Posterior cingulate gyrus (tissue), 11 donors: ENCODE data around the gene PEAK3.

Source experiments
- DNase-seq, 10 donors: peaks; one replicate each; pipeline versions ENCODE4 v3.0.0 to v3.0.0-alpha.2; 2020 to 2021; ENCODE audit warnings: mixed read lengths in 3 of 10
- intact Hi-C: fragments of 100-400 bp; cut with DNase I; formaldehyde crosslinking; loops from one replicate; pipeline ENCODE4 v1.15.1; 2023

Gene PEAK3, protein sequence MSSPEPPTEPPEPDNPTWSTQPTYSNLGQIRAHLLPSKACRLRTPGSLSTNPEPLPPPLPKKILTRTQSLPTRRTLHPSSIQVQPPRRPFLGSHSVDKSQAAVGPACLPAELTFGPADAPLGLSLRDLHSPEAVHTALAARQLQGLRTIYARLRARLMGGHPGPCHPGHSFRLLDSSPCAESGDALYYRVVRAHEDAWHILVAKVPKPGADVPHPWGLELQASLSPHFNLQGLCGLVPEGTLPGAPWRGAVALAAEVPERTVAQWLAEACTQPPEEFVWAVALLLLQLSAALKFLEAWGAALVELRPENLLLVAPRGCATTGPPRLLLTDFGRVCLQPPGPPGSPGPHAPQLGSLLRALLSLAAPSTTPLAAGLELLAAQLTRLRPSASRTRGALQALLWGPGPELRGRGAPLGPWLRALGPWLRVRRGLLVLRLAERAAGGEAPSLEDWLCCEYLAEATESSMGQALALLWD

DNA sequence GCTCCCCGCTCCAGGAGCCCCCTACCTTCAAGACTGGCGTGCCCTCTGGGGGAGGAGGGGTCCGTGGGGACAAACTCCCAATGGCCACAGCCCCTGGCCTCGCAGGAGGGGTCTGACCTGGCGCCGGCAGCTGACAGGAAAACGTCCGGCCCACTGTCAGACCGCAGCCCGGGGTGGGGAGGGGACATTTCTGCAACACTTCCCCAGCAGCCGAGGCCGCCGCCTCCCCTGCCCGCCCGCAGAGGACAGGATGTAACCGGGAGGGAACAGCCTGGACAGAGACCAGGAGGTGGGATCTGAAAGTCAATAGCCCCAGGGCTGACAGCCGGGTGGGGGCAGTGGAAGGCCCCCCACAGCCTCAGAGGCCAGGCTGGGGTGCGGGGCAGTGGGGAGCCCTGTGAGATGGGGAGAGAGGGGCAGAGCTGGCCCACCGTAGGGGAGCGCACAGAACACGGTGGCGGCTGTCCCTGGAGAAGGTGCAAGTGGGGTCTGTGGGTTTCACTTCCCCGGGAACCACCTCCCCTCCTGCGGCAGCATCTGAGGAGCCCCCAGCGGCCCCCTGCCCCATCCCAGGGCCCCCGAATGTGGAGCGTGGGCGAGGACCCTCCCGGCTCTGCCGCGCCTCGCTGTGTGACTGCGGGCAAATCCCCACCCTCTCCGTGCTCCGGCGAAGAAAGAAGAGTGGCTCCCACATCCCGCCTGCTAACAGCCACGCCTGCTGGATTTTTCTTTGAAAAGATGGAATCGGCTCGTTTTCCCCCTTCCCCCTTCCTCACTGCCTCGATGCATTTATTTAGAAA, at the start of gene PEAK3:
TSS of gene PEAK3 (minus strand) at position 114 of the 800 bp plus-strand sequence. CDS start 1,244 bp downstream, outside the sequence.
- peak in 4 of 10 donors; percentile 45 to 93 (median 70) for DNase-seq
- intact Hi-C loops = no loop called here

DNA sequence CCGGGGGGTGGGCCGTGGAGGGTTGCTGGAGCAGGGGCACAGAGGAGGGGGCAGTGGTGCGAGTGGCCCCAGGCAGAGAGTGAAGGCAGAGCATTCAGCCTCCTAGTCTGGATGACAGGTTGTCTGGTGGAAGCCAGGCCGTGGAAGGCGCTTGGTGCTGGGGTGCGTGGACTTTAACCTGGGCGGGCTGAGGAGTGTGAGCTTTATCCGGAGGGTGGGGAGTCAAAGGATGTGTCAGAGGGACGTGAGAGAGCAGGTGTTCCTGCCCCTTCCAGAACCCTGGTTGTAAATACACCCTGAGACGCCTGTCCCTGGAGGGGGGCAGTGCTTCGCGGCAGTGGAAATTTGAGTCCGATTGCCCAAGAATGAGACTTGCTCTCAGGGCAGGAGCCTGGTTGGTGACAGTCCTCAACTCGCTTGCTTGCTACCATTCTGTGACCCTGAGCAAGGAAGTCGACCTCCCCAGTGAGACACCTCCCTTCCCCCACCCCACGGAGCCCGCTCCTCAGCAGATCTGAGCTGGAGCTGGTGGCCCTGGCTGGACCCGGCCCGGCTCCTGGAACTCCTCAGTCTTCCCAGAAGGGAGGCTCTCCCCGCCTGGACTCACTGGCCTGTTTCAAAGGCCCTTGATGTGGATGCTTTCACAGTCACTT, 48.8 kb upstream of the PEAK3 start:
- DNase-seq = no peak
- intact Hi-C loops = loop anchor here (5.0 kb wide), 1 partner anchor 62 kb away; no protein-coding TSS in a partner anchor

DNA sequence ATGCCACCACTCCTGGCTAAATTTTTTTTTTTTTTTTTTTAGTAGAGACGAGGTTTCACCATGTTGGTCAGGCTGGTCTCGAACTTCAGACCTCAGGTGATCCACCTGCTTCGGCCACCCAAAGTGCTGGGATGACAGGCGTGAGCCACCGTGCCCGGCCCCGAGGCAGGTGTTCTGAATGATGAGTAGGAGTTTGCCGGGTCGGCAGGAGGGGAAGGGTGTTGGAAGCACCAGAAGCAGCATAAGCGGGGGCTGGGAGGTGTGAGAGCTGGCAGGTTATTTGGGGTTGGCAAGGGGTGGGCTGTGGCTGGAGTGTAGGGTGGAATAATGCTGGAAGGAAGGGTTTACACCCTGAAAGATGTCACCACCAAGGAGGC, 48.3 kb upstream of the PEAK3 start:
- DNase-seq = no peak
- intact Hi-C loops = loop anchor here (5.0 kb wide), 1 partner anchor 62 kb away; no protein-coding TSS in a partner anchor

DNA sequence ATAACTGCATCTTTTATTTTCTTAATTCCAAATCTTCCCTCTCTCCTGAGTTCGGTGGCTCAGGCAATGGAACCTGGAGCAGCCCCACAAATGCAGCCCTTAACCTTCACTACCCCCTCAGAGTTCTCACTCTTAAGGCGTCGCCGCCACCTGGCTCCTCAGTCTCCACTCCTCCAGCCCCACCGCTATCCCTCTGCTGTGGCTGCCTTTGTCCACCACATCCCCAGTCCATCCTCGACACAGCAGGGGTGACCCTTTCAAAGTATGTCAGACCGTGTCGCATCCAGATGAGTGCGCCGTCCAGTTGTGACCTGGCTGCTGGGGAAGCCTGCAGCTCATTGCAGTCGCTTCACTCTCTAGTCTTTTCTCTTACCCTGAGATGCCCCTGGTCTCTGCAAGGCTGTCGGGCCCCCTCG, 47.5 kb upstream of the PEAK3 start:
- intact Hi-C loops = no loop called here

DNA sequence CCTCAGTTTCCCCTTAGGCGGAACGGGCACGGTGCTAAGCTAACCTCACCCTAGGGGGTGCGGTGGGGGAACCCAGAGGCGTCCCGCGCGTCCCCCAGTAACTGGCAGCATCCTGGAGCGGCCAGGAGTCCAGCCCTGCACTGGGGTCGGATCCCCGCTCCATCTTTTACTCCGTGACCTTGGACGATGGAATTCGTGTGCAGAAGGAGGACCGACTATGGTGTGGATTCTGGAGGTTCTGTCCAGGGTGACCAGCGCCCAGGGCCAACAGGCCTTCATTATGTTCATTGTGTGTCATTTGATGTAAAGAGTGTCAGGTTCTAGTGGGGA, 47.1 kb upstream of the PEAK3 start:
- no peak for DNase-seq
- intact Hi-C loops = no loop called here

More for the DNA sequence above, 47.5 kb upstream of the PEAK3 start:
- no peak for DNase-seq

DNA sequence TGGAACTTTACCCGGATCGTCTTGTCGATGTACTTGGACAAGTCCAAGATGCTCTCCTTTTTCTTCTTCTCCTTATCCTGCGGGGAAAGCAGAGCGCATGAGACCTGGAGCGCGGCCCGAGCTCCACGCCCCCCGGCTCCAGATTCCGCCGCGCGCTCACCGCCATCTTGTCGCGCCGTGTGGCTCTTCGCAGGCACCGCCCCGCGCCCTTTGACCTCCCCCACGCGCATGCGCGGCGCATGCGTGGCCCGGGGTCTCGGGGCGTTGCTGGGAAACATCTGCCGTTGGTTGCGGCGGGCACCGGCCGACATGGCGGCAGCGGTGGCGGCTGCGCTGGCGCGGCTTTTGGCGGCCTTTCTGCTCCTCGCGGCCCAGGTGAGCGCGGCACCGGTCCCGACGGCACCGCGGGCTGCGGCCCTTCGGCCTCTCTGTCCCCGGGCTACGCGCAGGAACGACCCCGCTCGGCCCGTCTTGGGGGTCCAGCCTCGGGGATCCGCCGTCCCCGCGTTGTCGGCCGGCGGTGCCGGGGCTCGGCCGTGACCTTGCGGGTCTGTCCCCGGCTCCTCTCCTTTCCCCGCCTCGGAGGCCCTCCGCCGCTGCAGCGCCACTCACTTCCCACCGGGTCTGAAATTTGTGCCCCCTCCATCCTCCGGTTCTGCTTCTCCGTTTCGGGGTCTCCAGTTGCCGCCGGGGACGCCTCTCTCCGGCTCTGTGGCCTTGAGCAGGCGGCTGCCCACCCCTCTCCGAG, 46.6 kb upstream of the PEAK3 start, which contains the start of the genes LSM7 and SPPL2B:
TSS of gene LSM7 (minus strand) at position 186 of the 748 bp plus-strand sequence. CDS start at position 166, 20 bp downstream.
TSS of gene SPPL2B (plus strand) at position 284 of the 748 bp plus-strand sequence. CDS start at position 310, 26 bp downstream.
- DNase-seq = peak; percentile 85 to 98 (median 90)
- intact Hi-C loops = no loop called here

DNA sequence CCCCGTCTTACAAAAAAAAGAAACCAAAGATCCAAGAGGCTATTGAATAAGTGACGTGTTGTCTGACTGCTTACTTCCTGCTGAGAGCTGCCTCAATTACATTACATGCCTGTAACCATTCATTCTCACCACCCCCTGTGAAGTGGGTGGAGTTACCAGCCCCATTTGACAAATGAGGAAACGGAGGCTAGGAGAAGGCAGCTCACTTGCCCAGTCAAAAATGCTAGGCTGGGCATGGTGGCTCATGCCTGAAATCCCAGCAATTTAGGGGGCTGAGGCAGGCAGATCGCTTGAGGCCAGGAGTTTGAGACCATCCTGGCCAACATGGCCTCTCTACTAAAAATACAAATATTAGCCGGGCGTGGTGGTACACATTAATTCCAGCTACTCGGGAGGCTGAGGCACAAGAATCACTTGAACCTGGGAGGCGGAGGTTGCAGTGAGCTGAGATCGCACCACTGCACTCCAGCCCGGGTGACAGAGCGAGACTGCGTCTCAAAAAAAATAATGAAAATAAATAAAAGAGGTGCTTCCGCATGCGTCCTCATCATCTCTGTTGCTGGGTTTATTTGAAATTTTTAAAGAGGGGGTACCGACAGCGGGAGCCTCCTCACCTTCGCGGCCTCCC, 45.9 kb upstream of the PEAK3 start:
- no peak for DNase-seq
- intact Hi-C loops = no loop called here

DNA sequence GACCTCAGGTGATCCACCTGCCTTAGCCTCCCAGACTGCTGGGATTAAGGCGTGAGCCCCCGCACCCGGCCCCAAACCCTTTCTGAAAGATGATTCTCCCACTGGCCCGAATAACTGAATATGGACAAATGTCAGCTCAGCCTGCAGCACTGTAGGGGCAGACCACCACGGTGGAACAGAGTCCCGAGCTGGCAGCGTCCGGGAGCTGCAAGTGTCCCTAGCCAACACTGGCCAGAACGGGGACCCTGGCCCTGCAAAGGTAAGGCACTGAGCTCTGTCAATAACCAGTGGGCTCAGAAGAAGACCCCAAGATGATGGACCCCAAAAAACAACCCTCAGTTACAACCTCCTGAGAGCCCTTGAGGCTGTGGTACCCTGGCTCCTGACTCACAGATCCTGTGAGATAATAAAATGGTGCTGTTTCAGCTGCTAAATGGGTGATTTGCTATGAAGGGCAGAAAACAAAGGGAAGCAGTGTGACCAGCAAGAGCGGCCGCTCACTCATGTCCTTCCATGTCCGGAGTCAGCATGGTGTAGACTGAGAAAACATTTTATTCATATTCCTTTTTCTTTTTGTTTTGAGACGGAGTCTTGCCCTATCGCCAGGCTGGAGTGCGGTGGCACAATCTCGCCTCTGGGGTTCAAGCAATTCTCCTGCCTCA, 44.9 kb upstream of the PEAK3 start:
- intact Hi-C loops = no loop called here
- DNase-seq = no peak

DNA sequence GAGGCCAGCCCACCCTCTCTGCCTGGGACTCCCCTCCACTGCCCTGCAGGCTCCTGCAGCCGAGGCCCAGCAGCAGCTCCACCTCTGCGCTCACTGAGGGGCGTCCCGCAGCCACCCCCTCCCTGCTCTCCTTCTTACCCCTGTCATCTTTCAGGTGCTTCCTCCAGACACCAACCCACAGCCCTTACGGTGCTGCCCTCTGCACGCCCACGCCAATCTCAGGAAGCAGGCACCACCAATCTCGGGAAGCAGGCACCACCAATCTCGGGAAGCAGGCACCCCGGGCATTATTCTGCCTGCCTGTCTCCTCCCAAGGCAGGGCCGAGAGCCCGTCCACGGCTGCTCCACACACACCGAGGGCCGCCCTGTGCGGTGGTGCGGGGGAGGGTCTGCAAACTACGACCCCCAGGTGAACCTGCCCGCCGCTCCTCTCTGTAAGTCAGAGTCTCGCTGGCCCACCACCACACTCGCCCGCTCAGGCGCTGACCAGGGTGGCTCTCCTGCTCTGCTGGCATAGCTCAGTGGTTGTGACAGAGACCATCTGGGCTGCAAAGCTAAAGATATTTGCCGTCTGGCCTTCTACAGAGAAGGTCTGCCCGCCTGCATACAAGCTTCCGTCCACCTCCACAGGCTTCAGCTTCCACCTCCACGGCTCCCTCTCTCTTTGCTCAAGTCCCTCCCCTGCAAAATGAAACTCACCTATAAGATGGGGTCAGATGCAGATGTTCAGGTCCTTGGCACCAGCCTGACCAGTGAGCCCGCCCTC, 43.5 kb upstream of the PEAK3 start:
- intact Hi-C loops = no loop called here
- peak in 1 of 10 donors; percentile 84 for DNase-seq

DNA sequence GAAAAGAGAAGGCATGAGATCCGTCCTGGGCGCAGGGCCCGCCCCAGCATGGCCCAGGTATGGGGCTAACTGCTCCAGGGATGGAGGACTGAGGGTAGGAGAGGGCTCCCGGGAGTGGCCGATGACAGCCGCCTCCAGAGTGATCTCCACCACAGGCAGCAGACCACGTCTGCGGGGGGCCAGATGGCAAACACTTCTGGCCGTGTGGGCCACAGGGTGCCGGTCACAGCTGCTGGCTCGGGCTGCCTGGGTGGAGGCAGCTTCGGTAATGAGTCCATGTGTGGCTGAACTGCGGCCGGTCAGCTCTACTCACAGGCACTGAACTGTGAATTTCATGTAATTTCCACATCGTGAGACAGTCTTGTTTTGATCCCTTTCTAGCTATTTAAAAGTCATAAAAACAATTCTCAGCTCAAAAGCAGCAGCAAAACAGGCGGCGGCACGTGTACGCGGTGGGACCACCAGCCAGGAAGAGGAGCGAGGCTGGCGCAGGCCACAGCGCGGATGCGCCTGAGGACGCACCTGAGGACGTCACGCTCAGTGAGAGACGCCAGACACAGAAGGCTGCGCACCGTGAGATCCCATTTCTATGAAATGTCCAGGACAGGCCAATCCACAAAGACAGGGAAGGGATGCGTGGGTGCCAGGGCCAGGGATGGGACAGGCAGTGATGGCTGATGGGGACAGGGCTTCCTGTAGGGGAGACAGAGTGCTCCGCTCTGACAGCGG, 42.4 kb upstream of the PEAK3 start:
- intact Hi-C loops = no loop called here

DNA sequence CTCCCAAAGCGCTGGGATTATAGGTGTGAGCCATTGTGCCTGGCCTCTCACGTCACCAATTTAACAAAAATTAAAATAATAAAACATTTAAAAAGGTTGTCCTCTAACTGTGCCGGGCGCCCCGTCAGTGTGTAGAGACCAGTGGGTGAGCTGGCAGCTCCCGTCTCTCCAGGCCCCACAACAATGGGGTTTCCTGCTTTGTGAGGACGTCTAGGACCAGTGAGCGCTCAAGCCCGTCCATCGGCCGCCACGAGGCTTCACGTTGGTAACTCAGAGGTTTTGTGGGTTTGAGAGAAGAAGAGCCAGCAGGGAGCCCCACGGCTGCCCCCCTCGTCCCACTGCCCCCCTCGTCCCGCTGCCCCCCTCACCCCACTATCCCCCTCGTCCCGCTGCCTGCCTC, 41.7 kb upstream of the PEAK3 start:
- DNase-seq = no peak
- intact Hi-C loops = no loop called here

More for the DNA sequence above, 42.4 kb upstream of the PEAK3 start:
- DNase-seq = peak in 1 of 10 donors; percentile 67

DNA sequence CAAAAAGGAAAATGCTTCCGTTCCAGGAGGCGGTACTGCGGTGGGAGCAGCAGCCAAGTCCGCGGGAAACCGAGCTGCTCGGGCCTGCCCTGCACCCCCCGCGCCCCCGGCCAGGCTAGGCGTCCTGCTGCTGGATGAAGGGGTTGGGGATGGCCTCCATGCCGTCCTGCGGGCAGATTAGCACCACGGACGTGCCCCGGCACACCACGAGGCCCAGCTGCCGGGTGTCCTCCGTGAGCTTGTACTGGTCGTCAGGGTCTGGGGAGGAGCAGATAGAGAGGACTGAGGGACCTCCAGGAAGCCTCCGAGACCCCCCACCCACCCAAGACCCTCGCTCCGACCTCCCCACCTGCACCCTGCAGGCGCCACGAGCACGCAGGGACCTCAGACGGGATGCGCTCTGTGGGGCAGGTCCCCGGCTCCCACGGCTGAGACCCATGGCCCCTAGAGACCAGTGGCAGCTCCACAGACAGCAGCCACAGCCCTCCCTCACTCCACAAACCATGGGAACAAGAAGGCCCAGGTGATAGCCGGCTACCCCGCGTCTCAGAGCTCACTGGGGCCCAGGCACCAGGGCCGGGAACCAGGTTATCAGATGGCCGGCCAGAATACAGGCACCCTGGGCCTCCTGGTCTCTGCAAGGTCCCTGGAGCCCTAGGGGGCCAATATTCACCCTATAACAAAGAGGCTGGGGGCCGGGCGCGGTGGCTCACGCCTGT, 39.7 kb upstream of the PEAK3 start:
- no peak for DNase-seq
- intact Hi-C loops = no loop called here

DNA sequence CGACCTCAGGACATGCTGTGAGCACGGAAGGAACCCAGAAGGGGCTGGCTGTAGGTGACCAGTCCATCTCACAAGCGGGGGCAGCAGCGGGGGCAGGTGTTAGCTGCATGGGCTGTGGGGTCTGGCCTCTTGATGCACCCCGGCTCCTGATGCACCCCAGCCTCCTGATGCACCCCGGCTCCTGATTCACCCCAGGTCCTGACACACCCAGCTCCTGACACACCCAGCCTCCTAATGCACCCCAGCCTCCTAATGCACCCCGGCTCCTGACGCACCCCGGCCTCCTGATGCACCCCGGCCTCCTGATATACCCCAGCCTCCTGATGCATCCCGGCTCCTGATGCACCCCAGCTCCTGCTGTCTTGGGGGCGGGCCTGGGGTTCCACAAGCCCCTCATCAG, 39.0 kb upstream of the PEAK3 start:
- intact Hi-C loops = no loop called here
- no peak for DNase-seq

DNA sequence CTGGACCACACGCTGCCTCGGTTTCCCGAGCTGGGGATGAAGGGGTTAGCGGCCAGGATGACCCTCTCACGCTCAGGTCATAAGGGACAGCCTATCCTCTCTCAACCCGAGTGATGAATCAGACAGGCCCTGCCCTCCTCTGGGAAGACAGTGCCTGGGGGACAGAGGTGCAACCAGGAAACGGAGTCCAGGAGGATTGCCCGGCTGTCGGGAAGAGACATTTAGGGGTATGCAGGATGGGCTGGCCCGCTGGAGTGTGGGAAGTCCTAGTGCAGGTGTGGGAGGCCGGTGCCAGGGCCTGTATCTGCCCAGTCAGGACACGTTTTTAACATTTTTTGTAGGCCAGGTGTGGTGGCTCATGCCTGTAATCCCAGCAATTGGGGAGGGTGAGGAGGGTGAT, 38.1 kb upstream of the PEAK3 start:
- intact Hi-C loops = no loop called here
- DNase-seq = no peak

DNA sequence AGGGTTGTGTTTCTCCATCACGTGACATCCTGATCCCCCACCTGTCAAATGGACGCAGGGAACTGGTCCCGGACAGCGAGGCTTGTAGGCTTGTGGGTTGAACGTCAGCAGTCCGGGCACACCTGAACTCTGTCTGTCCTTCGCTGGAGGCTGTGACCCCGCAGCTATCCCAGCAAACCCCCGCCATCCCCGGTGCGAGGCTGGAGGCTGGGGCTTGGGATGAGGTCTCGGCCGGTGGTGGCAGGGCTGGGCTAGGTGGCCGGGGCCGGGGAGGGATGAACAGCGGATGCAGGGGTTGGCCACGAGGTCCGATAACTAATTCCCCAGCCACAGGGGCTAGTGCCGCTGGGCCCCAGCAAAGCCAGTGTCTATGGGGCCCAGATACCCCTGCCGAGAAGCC, 37.6 kb upstream of the PEAK3 start:
- intact Hi-C loops = loop anchor here (5.0 kb wide), 1 partner anchor 42 kb away; no protein-coding TSS in a partner anchor
- no peak for DNase-seq

DNA sequence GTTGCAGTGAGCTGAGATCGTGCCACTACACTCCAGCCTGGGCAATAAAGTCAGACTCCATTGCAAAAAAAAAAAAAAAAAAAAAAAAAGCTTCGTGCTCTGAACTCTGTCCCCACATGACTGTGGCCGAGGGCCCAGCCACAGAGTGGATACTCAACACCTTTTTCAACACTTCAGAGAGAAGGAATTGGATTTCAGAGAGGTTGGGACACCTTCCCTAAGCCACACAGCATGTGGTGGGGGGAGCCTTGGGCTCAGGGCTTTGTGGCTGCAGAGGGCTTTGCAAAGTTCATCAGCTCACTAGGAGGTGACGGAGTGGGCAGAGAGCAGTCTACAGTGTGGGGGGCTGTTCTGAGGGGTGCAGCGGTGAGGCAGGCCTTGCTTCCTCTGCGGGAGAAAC, 36.9 kb upstream of the PEAK3 start:
- intact Hi-C loops = loop anchor here (5.0 kb wide), 1 partner anchor 42 kb away; no protein-coding TSS in a partner anchor
- no peak for DNase-seq

DNA sequence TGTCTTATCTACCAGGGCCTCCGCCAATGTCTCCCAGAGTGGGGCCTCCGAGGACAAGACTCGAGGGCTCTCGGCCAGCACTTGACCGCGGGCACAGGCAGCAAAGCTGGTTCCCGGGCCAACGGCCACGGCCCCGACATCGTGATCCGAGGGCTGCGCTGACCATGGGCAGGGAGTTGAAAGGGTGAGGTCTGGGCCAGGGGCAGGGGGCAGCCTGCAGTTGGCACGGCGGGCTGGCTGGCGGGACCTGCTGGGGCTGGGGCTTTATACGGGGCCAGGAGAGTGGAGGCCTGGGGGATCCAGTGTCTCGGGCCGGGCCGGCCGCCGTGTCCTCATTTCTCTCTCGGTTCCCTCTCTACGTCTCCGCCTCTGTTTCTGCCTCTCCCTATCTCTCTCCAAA, 35.8 kb upstream of the PEAK3 start:
- DNase-seq = no peak
- intact Hi-C loops = loop anchor here (1.0 to 5.0 kb wide), 2 partner anchors 40 to 161 kb away; no protein-coding TSS in a partner anchor
